ENCODE measurements around the gene PTPN12. TPM values are rescaled to one million over a fixed set of nuclear protein-coding genes. Genes with fewer than 3 reads are reported as not detected.

The PTPN12 gene
- total RNA-seq, 1 donor from 2014 or later: 86.6 TPM

DNA sequence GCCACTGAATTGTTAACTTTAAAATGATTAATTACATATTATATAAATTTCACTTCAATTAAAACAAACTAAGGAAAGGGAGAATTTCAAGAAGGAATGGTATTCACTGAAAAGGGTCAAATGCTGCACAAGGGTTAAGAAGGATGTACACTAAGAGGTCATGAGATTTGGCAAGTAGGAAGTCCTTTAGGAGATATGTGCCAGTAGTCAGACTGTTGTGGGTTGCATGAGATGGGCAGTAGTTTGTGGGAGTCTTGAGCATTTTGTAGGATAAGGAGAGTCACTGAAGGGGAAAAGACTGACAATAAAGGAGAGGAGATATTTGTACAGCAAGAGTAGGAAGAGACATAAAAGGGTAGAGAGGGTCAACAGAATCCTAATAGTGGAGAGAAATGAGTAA, 12.4 kb upstream of the PTPN12 start:
- Histone ChIP-seq H3F3A (ENCODE audit: low read depth) (no peaks in the 10 kb centered on the region), H3K4me2 (no peak overlapping the region), H3K9me3 (ENCODE audit: low read depth) (no peaks in the 10 kb centered on the region), H4K20me1 (ENCODE audit: low read depth) (no peaks in the 10 kb centered on the region), H3K4me3 (no peak overlapping the region), H3K9ac (no peak overlapping the region), H3K79me2 (ENCODE audit: low read depth) (no peaks in the 10 kb centered on the region), H3K4me1 (no peaks in the 10 kb centered on the region), H3K27me3 (no peaks in the 10 kb centered on the region), H3K36me3 (no peaks in the 10 kb centered on the region), H2AFZ (replicated peaks) (no peak overlapping the region), H3K27ac (no peak overlapping the region)
- DNase-seq (ENCODE audit: low spot score): no peak
- TF ChIP-seq, protein P1, sequence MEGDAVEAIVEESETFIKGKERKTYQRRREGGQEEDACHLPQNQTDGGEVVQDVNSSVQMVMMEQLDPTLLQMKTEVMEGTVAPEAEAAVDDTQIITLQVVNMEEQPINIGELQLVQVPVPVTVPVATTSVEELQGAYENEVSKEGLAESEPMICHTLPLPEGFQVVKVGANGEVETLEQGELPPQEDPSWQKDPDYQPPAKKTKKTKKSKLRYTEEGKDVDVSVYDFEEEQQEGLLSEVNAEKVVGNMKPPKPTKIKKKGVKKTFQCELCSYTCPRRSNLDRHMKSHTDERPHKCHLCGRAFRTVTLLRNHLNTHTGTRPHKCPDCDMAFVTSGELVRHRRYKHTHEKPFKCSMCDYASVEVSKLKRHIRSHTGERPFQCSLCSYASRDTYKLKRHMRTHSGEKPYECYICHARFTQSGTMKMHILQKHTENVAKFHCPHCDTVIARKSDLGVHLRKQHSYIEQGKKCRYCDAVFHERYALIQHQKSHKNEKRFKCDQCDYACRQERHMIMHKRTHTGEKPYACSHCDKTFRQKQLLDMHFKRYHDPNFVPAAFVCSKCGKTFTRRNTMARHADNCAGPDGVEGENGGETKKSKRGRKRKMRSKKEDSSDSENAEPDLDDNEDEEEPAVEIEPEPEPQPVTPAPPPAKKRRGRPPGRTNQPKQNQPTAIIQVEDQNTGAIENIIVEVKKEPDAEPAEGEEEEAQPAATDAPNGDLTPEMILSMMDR (IDR thresholded peaks at IDR 0.05): no peak
- TF ChIP-seq EZH2phosphoT487 (IDR thresholded peaks at IDR 0.05) (no peak), EZH2 (IDR thresholded peaks at IDR 0.05) (no peak)
- Mint-ChIP-seq H3K27me3 (ENCODE audit: insufficient read depth, low read depth) (no peaks in the 10 kb centered on the region), H3K4me1 (no peaks in the 10 kb centered on the region), H3K9me3 (no peaks in the 10 kb centered on the region), H3K36me3 (no peaks in the 10 kb centered on the region), H3K27ac (no peak overlapping the region), H3K4me3 (no peak overlapping the region)

DNA sequence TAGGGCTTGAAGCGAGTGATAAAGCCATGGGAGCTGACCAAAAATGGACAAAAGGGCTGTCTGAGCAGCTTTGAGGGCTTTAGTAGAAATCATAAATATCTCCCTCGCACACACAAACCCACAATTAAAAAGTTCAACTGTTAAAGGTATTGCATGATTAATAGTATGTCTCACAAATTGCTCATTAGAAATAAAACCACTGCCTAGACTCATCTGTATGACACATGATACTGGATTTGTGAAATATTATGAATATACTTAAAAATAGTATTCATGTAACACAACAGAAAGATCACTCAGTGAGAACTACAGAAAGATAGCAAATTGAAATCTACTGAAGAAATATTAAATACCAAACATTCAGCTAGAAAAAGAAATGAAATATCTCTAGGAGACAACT, 11.9 kb upstream of the PTPN12 start:
- Mint-ChIP-seq H3K27ac (no peak overlapping the region), H3K9me3 (no peaks in the 10 kb centered on the region), H3K36me3 (no peaks in the 10 kb centered on the region), H3K27me3 (ENCODE audit: insufficient read depth, low read depth) (no peaks in the 10 kb centered on the region), H3K4me3 (no peak overlapping the region), H3K4me1 (no peaks in the 10 kb centered on the region)
- H4K20me1 ChIP-seq (ENCODE audit: low read depth): no peaks in the 10 kb centered on the region
- no peaks in the 10 kb centered on the region for H3K27me3 ChIP-seq
- H3K36me3 ChIP-seq: no peaks in the 10 kb centered on the region
- H3K79me2 ChIP-seq (ENCODE audit: low read depth): no peaks in the 10 kb centered on the region
- no peak for TF ChIP-seq EZH2phosphoT487 (IDR thresholded peaks at IDR 0.05)
- no peak for TF ChIP-seq EZH2 (IDR thresholded peaks at IDR 0.05)
- TF ChIP-seq, protein P1 (IDR thresholded peaks at IDR 0.05): no peak
- no peak overlapping the region for H3K4me3 ChIP-seq
- no peak overlapping the region for H3K9ac ChIP-seq
- H2AFZ ChIP-seq (replicated peaks): no peak overlapping the region
- H3K4me2 ChIP-seq: no peak overlapping the region
- no peak overlapping the region for H3K27ac ChIP-seq
- no peaks in the 10 kb centered on the region for H3K4me1 ChIP-seq
- H3F3A ChIP-seq (ENCODE audit: low read depth): no peaks in the 10 kb centered on the region
- no peaks in the 10 kb centered on the region for H3K9me3 ChIP-seq (ENCODE audit: low read depth)
- no peak for DNase-seq (ENCODE audit: low spot score)

DNA sequence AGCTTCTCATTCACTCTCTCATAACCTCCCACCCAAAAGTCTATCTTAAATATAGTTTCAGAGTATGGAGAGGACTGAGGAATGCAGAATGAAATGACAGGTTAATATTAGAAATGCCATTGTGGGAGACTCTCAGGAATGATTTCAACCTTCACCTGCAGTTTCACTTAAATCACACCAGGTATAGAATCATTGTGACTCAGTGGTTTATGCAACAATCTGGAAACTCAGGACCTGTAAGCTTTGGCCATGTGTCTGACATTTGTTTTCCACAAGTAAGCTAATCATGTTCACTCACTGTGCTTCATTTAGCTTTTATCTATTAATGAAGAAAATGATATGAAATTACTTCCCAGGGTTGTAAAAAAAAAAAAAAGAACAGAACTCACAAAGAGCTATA, 8.7 kb upstream of the PTPN12 start:
- H3K79me2 ChIP-seq (ENCODE audit: low read depth): no peaks in the 10 kb centered on the region
- no peaks in the 10 kb centered on the region for H3K36me3 ChIP-seq
- peaks cover 7% of the 10 kb centered on the region for H3K9me3 Mint-ChIP-seq
- H3K4me1 Mint-ChIP-seq: no peaks in the 10 kb centered on the region
- H3K36me3 Mint-ChIP-seq: peaks cover 2% of the 10 kb centered on the region
- no peak for DNase-seq (ENCODE audit: low spot score)
- no peak overlapping the region for H3K4me3 Mint-ChIP-seq
- no peaks in the 10 kb centered on the region for H3K27me3 ChIP-seq
- no peak overlapping the region for H3K27ac ChIP-seq
- no peak overlapping the region for H3K9ac ChIP-seq
- H3K27me3 Mint-ChIP-seq (ENCODE audit: insufficient read depth, low read depth): no peaks in the 10 kb centered on the region
- no peaks in the 10 kb centered on the region for H3K9me3 ChIP-seq (ENCODE audit: low read depth)
- H2AFZ ChIP-seq (replicated peaks): no peak overlapping the region
- H3K27ac Mint-ChIP-seq: no peak overlapping the region
- H4K20me1 ChIP-seq (ENCODE audit: low read depth): no peaks in the 10 kb centered on the region
- TF ChIP-seq, protein P1 (IDR thresholded peaks at IDR 0.05): no peak
- TF ChIP-seq EZH2 (IDR thresholded peaks at IDR 0.05): no peak
- no peak for TF ChIP-seq EZH2phosphoT487 (IDR thresholded peaks at IDR 0.05)
- peaks cover 2% of the 10 kb centered on the region for H3K4me1 ChIP-seq
- peaks cover 9% of the 10 kb centered on the region for H3F3A ChIP-seq (ENCODE audit: low read depth)
- no peak overlapping the region for H3K4me2 ChIP-seq
- no peak overlapping the region for H3K4me3 ChIP-seq

Data from neural progenitor cell (in vitro differentiated cells).